RPMI8226 (cell line): ENCODE data around the gene PDHX.

Experiments used
- DNase-seq: peaks from one replicate; pipeline ENCODE4 v3.0.0-alpha.2; 2015

The PDHX gene

GRCh38 chr11:34960277-34960676, 43.9 kb downstream of the PDHX start:
- no peak for DNase-seq

GRCh38 chr11:34962034-34962433, 45.6 kb downstream of the PDHX start:
- DNase-seq: no peak

GRCh38 chr11:34963351-34963750, 46.9 kb downstream of the PDHX start:
- DNase-seq: no peak

GRCh38 chr11:34964610-34965331, 48.4 kb downstream of the PDHX start:
- no peak for DNase-seq

GRCh38 chr11:34968862-34969261, 52.4 kb downstream of the PDHX start:
- no peak for DNase-seq

- no peak for DNase-seq
Measured at GRCh38 chr11:34970033-34970432, 53.6 kb downstream of the PDHX start.

- no peak for DNase-seq
Measured at GRCh38 chr11:34970480-34970879, 54.1 kb downstream of the PDHX start.

- DNase-seq: no peak
Measured at GRCh38 chr11:34971928-34972327, 55.5 kb downstream of the PDHX start.

- DNase-seq: no peak
Measured at GRCh38 chr11:34972366-34972765, 55.9 kb downstream of the PDHX start.

GRCh38 chr11:34972892-34973291, 56.5 kb downstream of the PDHX start:
- no peak for DNase-seq

GRCh38 chr11:34975482-34975881, 59.1 kb downstream of the PDHX start:
- DNase-seq: no peak

- DNase-seq: no peak
Measured at GRCh38 chr11:34976496-34977088, 60.2 kb downstream of the PDHX start.

GRCh38 chr11:34977089-34977912, 60.9 kb downstream of the PDHX start:
- no peak for DNase-seq

GRCh38 chr11:34978236-34979191, 62.1 kb downstream of the PDHX start:
- DNase-seq: no peak

GRCh38 chr11:34984514-34984913, 68.1 kb downstream of the PDHX start:
- no peak for DNase-seq

GRCh38 chr11:34986883-34987520, 70.6 kb downstream of the PDHX start:
- no peak for DNase-seq

- DNase-seq: no peak
Measured at GRCh38 chr11:34987617-34988016, 71.2 kb downstream of the PDHX start.

- DNase-seq: no peak
Measured at GRCh38 chr11:34988294-34989255, 72.2 kb downstream of the PDHX start.

GRCh38 chr11:34990916-34991315, 74.5 kb downstream of the PDHX start:
- DNase-seq: no peak

- no peak for DNase-seq
Measured at GRCh38 chr11:34994854-34995253, 78.4 kb downstream of the PDHX start.

GRCh38 chr11:34996958-34997357, 80.5 kb downstream of the PDHX start:
- no peak for DNase-seq
